Spleen (tissue), 7 donors: ENCODE data around the gene FIBCD1.

ENCODE experiments used
- CTCF ChIP-seq, 11 experiments: fragments of 200-600 bp in 7 of 11; fragments of 450-650 bp in 4 of 11; sonication (generic) in 4 of 11; IDR thresholded peaks in 8 of 11; conservative IDR thresholded peaks in 3 of 11; 1 replicate in 7 of 11; 2 replicates in 4 of 11; pipeline versions ENCODE4 v1.4.0 to v1.8.0; 2016 to 2021; ENCODE audit warnings: antibody characterized with exemption in 11 of 11, inconsistent platforms in 4 of 11, mild to moderate bottlenecking in 1 of 11
- POLR2AphosphoS5 ChIP-seq, 3 donors: sonication (generic); formaldehyde crosslinking; IDR thresholded peaks; one replicate each; pipeline ENCODE4 v1.5.1; 2017; ENCODE audit warnings: antibody characterized with exemption in 3 of 3
- donor health status: DM: no; HTN: no; CAD: no; lungs with moderate emphysema.
- donor health status: DM: no; HTN: no; CAD: no.
- donor health status: DM: no; HTN: no; CAD: no.

GRCh38 chr9:130988400-130988747, 49.3 kb upstream of the FIBCD1 start:
- TF ChIP-seq CTCF (IDR thresholded peaks at IDR 0.05 in 8 of 11, conservative IDR thresholded peaks at IDR 0.05 in 3 of 11) (no peak), POLR2AphosphoS5 (IDR thresholded peaks at IDR 0.05) (no peak)
